HCT116 (cell line): ENCODE measurements around the gene VWA3B. TPM values are rescaled to one million over a fixed set of nuclear protein-coding genes. Genes with fewer than 3 reads are reported as not detected.

ENCODE experiments used
- ATAC-seq: fragments of 200-7000 bp; cut with Tn5 transposase; 2 replicates; pipeline ENCODE4 v1.9.1; 2020; ENCODE audit warnings: mild to moderate bottlenecking, moderate library complexity
- BruUV-seq: library from RNA; stranded (reverse); fragments of 400-500 nt; replicated peaks from 2 replicates; lab custom pipeline; 2021; lab: Mats Ljungman, UMichigan
- CTCF ChIA-PET: fragments of 300-600 bp; sonication (Branson Sonifier 250); formaldehyde crosslinking; loops from one replicate; lab custom pipeline; 2021; ENCODE audit warnings: antibody characterized with exemption; lab: Charles Lee
- POLR2A ChIA-PET: fragments of 300-600, 350-600 bp; sonication (Branson Sonifier 250); formaldehyde crosslinking; loops from one replicate; lab custom pipeline; 2021; ENCODE audit warnings: antibody characterized with exemption; lab: Charles Lee
- RAD21 ChIA-PET, 2 experiments: fragments of 300-600 bp; sonication (Branson Sonifier 250); formaldehyde crosslinking; loops; one replicate each; lab custom pipeline; 2023; ENCODE audit warnings: low total read pairs in 2 of 2; ENCODE audit not compliant: uncharacterized antibody in 2 of 2, unreplicated experiment in 2 of 2, low non-redundant PET in 1 of 2; lab: Charles Lee
- DNase-seq: peaks from one replicate; pipeline ENCODE4 v3.0.0-alpha.2; 2010; ENCODE audit warnings: low read depth, low spot score
- H2AFZ ChIP-seq: fragments of 200-600 bp; shearing (Covaris generic), sonication (generic); 2 replicates; pipeline ENCODE4 v1.6.1; 2017; ENCODE audit warnings: low read depth, mixed run types, mixed read lengths, antibody characterized with exemption, low read length; ENCODE audit not compliant: poor library complexity, severe bottlenecking
- H3K27ac ChIP-seq: 2 replicates; pipeline ENCODE4 v1.5.1; 2012; ENCODE audit warnings: low read depth, low read length
- H3K27me3 ChIP-seq: fragments of 200-600 bp; sonication (generic); 2 replicates; pipeline ENCODE4 v1.6.1; 2016; ENCODE audit warnings: mixed run types, low read length, mixed read lengths; ENCODE audit not compliant: insufficient read depth
- H3K36me3 ChIP-seq, 2 experiments: fragments of 200-500 bp in 1 of 2; fragments of 200-600 bp in 1 of 2; sonication (Bioruptor generic) in 1 of 2; sonication (generic) in 1 of 2; 2 replicates each; pipeline versions ENCODE4 v1.5.1 to v1.6.1; 2014 to 2016; ENCODE audit warnings: low read length in 2 of 2, inconsistent platforms in 1 of 2, mixed read lengths in 1 of 2, mixed run types in 1 of 2; ENCODE audit not compliant: insufficient read depth in 2 of 2, control insufficient read depth in 1 of 2
- H3K4me1 ChIP-seq, 2 experiments: fragments of 200-600 bp in 1 of 2; sonication (generic) in 1 of 2; 2 replicates each; pipeline versions ENCODE4 v1.5.1 to v1.6.1; 2012 to 2017; ENCODE audit warnings: low read length in 2 of 2, inconsistent platforms in 1 of 2, mild to moderate bottlenecking in 1 of 2, mixed read lengths in 1 of 2, mixed run types in 1 of 2, moderate library complexity in 1 of 2; ENCODE audit not compliant: insufficient read depth in 2 of 2, control insufficient read depth in 1 of 2
- H3K4me2 ChIP-seq: fragments of 200-600 bp; sonication (generic); 2 replicates; pipeline ENCODE4 v1.6.1; 2017; ENCODE audit warnings: mixed run types, low read length, mixed read lengths
- H3K4me3 ChIP-seq, 2 experiments: fragments of 200-600 bp in 1 of 2; sonication (generic) in 1 of 2; replicated peaks in 1 of 2; 2 replicates each; pipeline ENCODE4 v1.5.1; 2011 to 2016; ENCODE audit warnings: low read length in 2 of 2, control low read depth in 1 of 2, low read depth in 1 of 2, mild to moderate bottlenecking in 1 of 2, mixed read lengths in 1 of 2, mixed run types in 1 of 2
- H3K79me2 ChIP-seq: fragments of 200-600 bp; sonication (generic); 2 replicates; pipeline ENCODE4 v1.6.1; 2017; ENCODE audit warnings: mild to moderate bottlenecking, mixed run types, low read length, moderate library complexity, mixed read lengths; ENCODE audit not compliant: insufficient read depth
- H3K9ac ChIP-seq: fragments of 200-600 bp; sonication (generic); 2 replicates; pipeline ENCODE4 v1.6.1; 2016; ENCODE audit warnings: low read length, mixed read lengths
- H3K9me2 ChIP-seq: fragments of 200-600 bp; sonication (generic), shearing (Covaris generic); 2 replicates; pipeline ENCODE4 v1.6.1; 2017; ENCODE audit warnings: mixed run types, mild to moderate bottlenecking, moderate library complexity; ENCODE audit not compliant: insufficient read depth
- H3K9me3 ChIP-seq, 2 experiments: fragments of 200-500 bp in 1 of 2; fragments of 200-600 bp in 1 of 2; sonication (Bioruptor generic) in 1 of 2; sonication (generic) in 1 of 2; 2 replicates each; pipeline ENCODE4 v1.6.1; 2014 to 2017; ENCODE audit warnings: low read length in 2 of 2, mixed read lengths in 2 of 2, inconsistent platforms in 1 of 2, low read depth in 1 of 2, mild to moderate bottlenecking in 1 of 2, mixed run types in 1 of 2, moderate library complexity in 1 of 2; ENCODE audit not compliant: control insufficient read depth in 1 of 2, insufficient read depth in 1 of 2
- H4K20me1 ChIP-seq: fragments of 200-600 bp; sonication (generic), shearing (Covaris generic); 2 replicates; pipeline ENCODE4 v1.6.1; 2017; ENCODE audit warnings: mixed run types, mild to moderate bottlenecking, moderate library complexity; ENCODE audit not compliant: insufficient read depth
- EGR1 ChIP-seq: IDR thresholded peaks from 2 replicates; pipeline ENCODE4 v1.6.1; 2012; ENCODE audit warnings: low read depth
- JUND ChIP-seq: IDR thresholded peaks from 2 replicates; pipeline ENCODE4 v1.6.1; 2012
- SIN3A ChIP-seq: IDR thresholded peaks from 2 replicates; pipeline ENCODE4 v1.6.1; 2012; ENCODE audit warnings: low read depth
- SRF ChIP-seq: IDR thresholded peaks from 2 replicates; pipeline ENCODE4 v1.6.1; 2012; ENCODE audit warnings: low read depth
- TCF7L2 ChIP-seq: IDR thresholded peaks from 2 replicates; pipeline ENCODE4 v1.7.0; 2011; ENCODE audit warnings: borderline replicate concordance, inconsistent platforms; ENCODE audit not compliant: insufficient read depth, insufficient read length; ENCODE audit errors: extremely low read depth
- ZBTB33 ChIP-seq: IDR thresholded peaks from 2 replicates; pipeline ENCODE4 v1.6.1; 2011; ENCODE audit warnings: mild to moderate bottlenecking, low read length, moderate library complexity; ENCODE audit not compliant: insufficient replicate concordance; ENCODE audit errors: extremely low read depth
- ZFX ChIP-seq: fragments of 450-650 bp; IDR thresholded peaks from 2 replicates; pipeline ENCODE4 v1.6.1; 2017
- intact Hi-C: fragments of 100-400 bp; cut with micrococcal nuclease; formaldehyde crosslinking; loops from 2 replicates; pipeline ENCODE4 v1.10.0; 2022
- total RNA-seq: library from RNA; stranded (reverse); gene quantifications from one replicate; pipeline ENCODE4 v1.2.1, GENCODE V29; 2021; ENCODE audit not compliant: unreplicated experiment
- TF ChIP-seq, protein P1 (sequence below): IDR thresholded peaks from 2 replicates; pipeline ENCODE4 v1.6.1; 2012; ENCODE audit warnings: low read depth

The VWA3B gene
- total RNA-seq, 1 experiment from 2014 or later, result 0.47 TPM

- intact Hi-C loops, result no loop called here
- CTCF ChIA-PET, result no interaction called here
- no TSS peak for BruUV-seq
Measured at GRCh38 chr2:98060277-98060676, 26.7 kb upstream of the VWA3B start.

More at GRCh38 chr2:98060277-98060676, 26.7 kb upstream of the VWA3B start:
- Histone ChIP-seq H3K36me3 (no peaks in the 10 kb centered on the region), H3K9me2 (no peaks in the 10 kb centered on the region), H3K4me2 (no peak overlapping the region), H3K4me3 (no peak overlapping the region), H3K9ac (no peak overlapping the region), H2AFZ (no peak overlapping the region), H3K9me3 (no peaks in the 10 kb centered on the region), H3K27ac (no peak overlapping the region), H4K20me1 (no peaks in the 10 kb centered on the region), H3K4me1 (no peaks in the 10 kb centered on the region), H3K79me2 (no peaks in the 10 kb centered on the region), H3K27me3 (no peaks in the 10 kb centered on the region)
- TF ChIP-seq TCF7L2 (no peak), SRF (no peak), ZFX (no peak), EGR1 (no peak), ZBTB33 (no peak), SIN3A (no peak), JUND (no peak)
- TF ChIP-seq, protein P1, sequence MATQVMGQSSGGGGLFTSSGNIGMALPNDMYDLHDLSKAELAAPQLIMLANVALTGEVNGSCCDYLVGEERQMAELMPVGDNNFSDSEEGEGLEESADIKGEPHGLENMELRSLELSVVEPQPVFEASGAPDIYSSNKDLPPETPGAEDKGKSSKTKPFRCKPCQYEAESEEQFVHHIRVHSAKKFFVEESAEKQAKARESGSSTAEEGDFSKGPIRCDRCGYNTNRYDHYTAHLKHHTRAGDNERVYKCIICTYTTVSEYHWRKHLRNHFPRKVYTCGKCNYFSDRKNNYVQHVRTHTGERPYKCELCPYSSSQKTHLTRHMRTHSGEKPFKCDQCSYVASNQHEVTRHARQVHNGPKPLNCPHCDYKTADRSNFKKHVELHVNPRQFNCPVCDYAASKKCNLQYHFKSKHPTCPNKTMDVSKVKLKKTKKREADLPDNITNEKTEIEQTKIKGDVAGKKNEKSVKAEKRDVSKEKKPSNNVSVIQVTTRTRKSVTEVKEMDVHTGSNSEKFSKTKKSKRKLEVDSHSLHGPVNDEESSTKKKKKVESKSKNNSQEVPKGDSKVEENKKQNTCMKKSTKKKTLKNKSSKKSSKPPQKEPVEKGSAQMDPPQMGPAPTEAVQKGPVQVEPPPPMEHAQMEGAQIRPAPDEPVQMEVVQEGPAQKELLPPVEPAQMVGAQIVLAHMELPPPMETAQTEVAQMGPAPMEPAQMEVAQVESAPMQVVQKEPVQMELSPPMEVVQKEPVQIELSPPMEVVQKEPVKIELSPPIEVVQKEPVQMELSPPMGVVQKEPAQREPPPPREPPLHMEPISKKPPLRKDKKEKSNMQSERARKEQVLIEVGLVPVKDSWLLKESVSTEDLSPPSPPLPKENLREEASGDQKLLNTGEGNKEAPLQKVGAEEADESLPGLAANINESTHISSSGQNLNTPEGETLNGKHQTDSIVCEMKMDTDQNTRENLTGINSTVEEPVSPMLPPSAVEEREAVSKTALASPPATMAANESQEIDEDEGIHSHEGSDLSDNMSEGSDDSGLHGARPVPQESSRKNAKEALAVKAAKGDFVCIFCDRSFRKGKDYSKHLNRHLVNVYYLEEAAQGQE, result no peak
- DNase-seq (no peak), ATAC-seq (no peak)
- ChIA-PET POLR2A (no interaction called here), RAD21 (no interaction called here)
